ENCODE measurements around the gene SERPINF2.
"Not testable (repeated sequence)": the region's sequence is repeated elsewhere in the genome, so short reads cannot be mapped to it uniquely, and the experiment has no call there.

SERPINF2 gene

DNA sequence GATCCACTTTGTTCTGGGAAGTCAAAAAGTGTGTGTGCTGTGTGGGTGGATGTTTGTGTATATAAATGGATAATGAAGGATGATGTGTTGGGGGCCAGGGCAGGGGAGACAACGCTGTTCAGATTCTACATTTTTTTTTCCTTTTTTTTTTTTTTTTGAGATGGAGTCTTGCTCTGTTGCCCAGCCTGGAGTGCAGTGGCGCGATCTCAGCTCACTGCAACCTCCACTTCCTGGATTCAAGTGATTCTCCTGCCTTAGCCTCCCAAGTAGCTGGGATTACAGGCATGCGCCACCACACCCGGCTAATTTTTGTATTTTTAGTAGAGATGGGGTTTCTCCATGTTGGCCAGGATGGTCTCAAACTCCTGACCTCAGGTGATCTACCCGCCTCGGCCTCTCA is 22.0 kb downstream of the SERPINF2 start:
- WGBS (ENCODE audit: extremely low coverage, insufficient coverage, low lambda C conversion rate), result no CpG with 5 or more reads among the region's 7 CpGs

DNA sequence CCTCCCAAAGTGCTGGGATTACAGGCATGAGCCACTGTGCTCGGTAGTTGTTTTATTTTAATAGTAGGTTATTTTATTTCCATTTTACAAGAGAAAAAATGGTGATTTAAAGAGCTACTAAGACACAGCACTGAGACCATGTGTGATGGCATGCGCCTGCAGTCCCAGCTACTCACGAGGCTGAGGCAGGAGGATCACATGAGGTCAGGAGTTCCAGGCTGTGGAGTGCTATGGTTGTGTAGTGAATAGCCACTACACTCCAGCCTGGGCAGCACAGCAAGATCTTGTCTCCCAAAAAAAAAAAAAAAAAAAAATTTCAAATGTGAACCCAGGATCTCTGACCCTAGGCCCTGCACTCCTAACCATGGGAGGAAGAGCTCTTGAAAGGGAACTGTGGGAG is 22.9 kb downstream of the SERPINF2 start:
- no peak for DNase-seq
- WGBS (ENCODE audit: extremely low coverage, insufficient coverage, low lambda C conversion rate), result no CpG with 5 or more reads among the region's 3 CpGs
- Histone ChIP-seq H3K18ac (ENCODE audit: low read length) (no peak overlapping the region), H3K4ac (ENCODE audit: low read depth, low read length) (no peak overlapping the region), H3K4me3 (ENCODE audit: low read length) (no peak overlapping the region), H4K5ac (ENCODE audit: low read length) (no peak overlapping the region), H3K79me2 (ENCODE audit: control insufficient read depth, insufficient read depth, low read length) (no peaks in the 10 kb centered on the region), H3K4me1 (ENCODE audit: control insufficient read depth, low read depth, low read length) (peaks cover 4% of the 10 kb centered on the region), H3K56ac (ENCODE audit: low read length) (no peak overlapping the region), H3K79me1 (ENCODE audit: low read length) (no peaks in the 10 kb centered on the region), H2BK120ac (ENCODE audit: low read depth, low read length) (no peak overlapping the region), H2BK15ac (replicated peaks; ENCODE audit: low read depth) (no peak overlapping the region), H2BK5ac (ENCODE audit: low read length) (no peak overlapping the region), H3K23ac (ENCODE audit: low read length) (no peak overlapping the region), H3K27ac (ENCODE audit: low read depth, low read length) (no peak overlapping the region), H3K4me2 (ENCODE audit: low read length) (no peak overlapping the region), H4K8ac (ENCODE audit: low read depth, low read length) (no peak overlapping the region), H3K27me3 (ENCODE audit: insufficient read depth, low read length, poor library complexity) (no peaks in the 10 kb centered on the region), H2AK5ac (ENCODE audit: low read length) (no peak overlapping the region), H3K9ac (ENCODE audit: low read length) (no peak overlapping the region), H3K36me3 (ENCODE audit: control insufficient read depth, insufficient read depth, low read length) (no peaks in the 10 kb centered on the region)

More for the DNA sequence above, 22.0 kb downstream of the SERPINF2 start:
- H2BK120ac ChIP-seq (ENCODE audit: low read depth, low read length); H3K27me3 ChIP-seq (ENCODE audit: insufficient read depth, low read length, poor library complexity); DNase-seq; H3K18ac ChIP-seq (ENCODE audit: low read length); H3K79me1 ChIP-seq (ENCODE audit: low read length); H3K56ac ChIP-seq (ENCODE audit: low read length); H3K27ac ChIP-seq (ENCODE audit: low read depth, low read length); H4K5ac ChIP-seq (ENCODE audit: low read length); H3K4ac ChIP-seq (ENCODE audit: low read depth, low read length); H3K79me2 ChIP-seq (ENCODE audit: control insufficient read depth, insufficient read depth, low read length); H3K36me3 ChIP-seq (ENCODE audit: control insufficient read depth, insufficient read depth, low read length); H3K9ac ChIP-seq (ENCODE audit: low read length); H3K4me2 ChIP-seq (ENCODE audit: low read length); H4K8ac ChIP-seq (ENCODE audit: low read depth, low read length); H3K4me3 ChIP-seq (ENCODE audit: low read length); H2BK15ac ChIP-seq (replicated peaks; ENCODE audit: low read depth); H3K4me1 ChIP-seq (ENCODE audit: control insufficient read depth, low read depth, low read length); H2BK5ac ChIP-seq (ENCODE audit: low read length); H2AK5ac ChIP-seq (ENCODE audit: low read length); H3K23ac ChIP-seq (ENCODE audit: low read length): not testable (repeated sequence)

DNA sequence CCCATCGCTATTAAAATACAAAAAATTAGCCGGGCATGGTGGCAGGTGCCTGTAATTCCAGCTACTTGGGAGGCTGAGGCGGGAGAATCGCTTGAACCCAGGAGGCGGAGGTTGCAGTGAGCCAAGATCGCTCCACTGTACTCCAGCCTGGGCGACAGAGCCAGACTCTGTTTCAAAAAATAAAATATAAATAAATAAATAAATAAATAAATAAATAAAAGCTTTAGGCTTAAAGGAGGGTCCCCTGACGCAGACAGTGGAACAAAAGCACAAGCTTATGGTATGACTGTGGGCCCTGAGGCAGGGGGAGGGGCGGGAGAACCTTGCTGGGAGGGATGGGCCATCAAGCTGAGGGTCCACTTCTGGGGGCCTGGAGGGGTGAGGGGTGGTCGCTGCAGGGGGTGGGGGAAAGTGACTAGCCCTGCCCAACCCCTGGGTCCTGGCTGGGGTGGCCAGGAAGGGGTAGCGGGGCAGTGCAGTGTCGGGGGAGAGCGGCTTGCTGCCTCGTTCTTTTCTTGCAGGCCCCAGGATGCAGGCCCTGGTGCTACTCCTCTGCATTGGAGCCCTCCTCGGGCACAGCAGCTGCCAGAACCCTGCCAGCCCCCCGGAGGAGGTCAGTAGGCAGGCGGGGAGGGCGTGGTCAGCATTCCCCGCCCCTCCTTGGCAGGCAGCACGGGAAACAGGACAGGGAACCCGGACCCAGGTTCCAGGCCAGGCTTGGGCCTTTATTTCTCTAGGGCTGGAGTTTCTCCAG is 23.9 kb downstream of the SERPINF2 start:
- H3K79me1 ChIP-seq (ENCODE audit: low read length), result no peaks in the 10 kb centered on the region
- no peaks in the 10 kb centered on the region for H3K36me3 ChIP-seq (ENCODE audit: control insufficient read depth, insufficient read depth, low read length)
- no peak overlapping the region for H4K5ac ChIP-seq (ENCODE audit: low read length)
- H4K8ac ChIP-seq (ENCODE audit: low read depth, low read length), result no peak overlapping the region
- H2BK5ac ChIP-seq (ENCODE audit: low read length), result no peak overlapping the region
- H3K4me1 ChIP-seq (ENCODE audit: control insufficient read depth, low read depth, low read length), result peaks cover 4% of the 10 kb centered on the region
- H3K27ac ChIP-seq (ENCODE audit: low read depth, low read length), result no peak overlapping the region
- DNase-seq, result no peak
- H3K4me2 ChIP-seq (ENCODE audit: low read length), result no peak overlapping the region
- no peaks in the 10 kb centered on the region for H3K79me2 ChIP-seq (ENCODE audit: control insufficient read depth, insufficient read depth, low read length)
- H3K23ac ChIP-seq (ENCODE audit: low read length), result no peak overlapping the region
- no peak overlapping the region for H3K9ac ChIP-seq (ENCODE audit: low read length)
- no peak overlapping the region for H2BK15ac ChIP-seq (replicated peaks; ENCODE audit: low read depth)
- no peak overlapping the region for H3K4me3 ChIP-seq (ENCODE audit: low read length)
- no peak overlapping the region for H3K4ac ChIP-seq (ENCODE audit: low read depth, low read length)
- H2AK5ac ChIP-seq (ENCODE audit: low read length), result no peak overlapping the region
- no peak overlapping the region for H3K56ac ChIP-seq (ENCODE audit: low read length)
- no peaks in the 10 kb centered on the region for H3K27me3 ChIP-seq (ENCODE audit: insufficient read depth, low read length, poor library complexity)
- no peak overlapping the region for H2BK120ac ChIP-seq (ENCODE audit: low read depth, low read length)
- H3K18ac ChIP-seq (ENCODE audit: low read length), result no peak overlapping the region
- no CpG with 5 or more reads among the region's 21 CpGs for WGBS (ENCODE audit: extremely low coverage, insufficient coverage, low lambda C conversion rate)

DNA sequence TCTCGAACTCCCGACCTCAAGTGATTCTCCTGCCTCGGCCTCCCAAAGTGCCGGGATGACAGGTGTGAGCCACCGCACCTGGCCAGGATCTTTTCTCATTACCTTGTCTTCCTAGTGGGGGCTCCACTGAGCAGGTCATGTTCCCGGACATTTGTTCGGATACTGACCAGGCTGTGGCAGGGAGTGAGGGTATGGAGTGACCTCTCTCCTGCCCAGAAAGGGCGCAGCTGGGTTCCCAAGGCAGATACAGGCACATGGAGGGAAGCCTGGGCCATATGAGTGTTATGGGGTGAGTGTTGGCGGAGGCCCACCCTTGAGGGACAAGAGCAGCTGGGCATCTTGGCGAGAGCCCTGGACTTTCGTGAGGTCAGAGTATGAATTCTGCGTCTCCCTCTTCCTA is 24.7 kb downstream of the SERPINF2 start:
- peaks cover 4% of the 10 kb centered on the region for H3K4me1 ChIP-seq (ENCODE audit: control insufficient read depth, low read depth, low read length)
- no peak overlapping the region for H3K18ac ChIP-seq (ENCODE audit: low read length)
- H3K4me3 ChIP-seq (ENCODE audit: low read length), result no peak overlapping the region
- no peak overlapping the region for H3K27ac ChIP-seq (ENCODE audit: low read depth, low read length)
- no peak overlapping the region for H3K23ac ChIP-seq (ENCODE audit: low read length)
- no peaks in the 10 kb centered on the region for H3K79me1 ChIP-seq (ENCODE audit: low read length)
- H2AK5ac ChIP-seq (ENCODE audit: low read length), result no peak overlapping the region
- no peak overlapping the region for H3K4ac ChIP-seq (ENCODE audit: low read depth, low read length)
- H4K5ac ChIP-seq (ENCODE audit: low read length), result no peak overlapping the region
- no peak overlapping the region for H2BK15ac ChIP-seq (replicated peaks; ENCODE audit: low read depth)
- no peaks in the 10 kb centered on the region for H3K27me3 ChIP-seq (ENCODE audit: insufficient read depth, low read length, poor library complexity)
- no peak for DNase-seq
- no peak overlapping the region for H3K4me2 ChIP-seq (ENCODE audit: low read length)
- no peak overlapping the region for H2BK120ac ChIP-seq (ENCODE audit: low read depth, low read length)
- no peaks in the 10 kb centered on the region for H3K36me3 ChIP-seq (ENCODE audit: control insufficient read depth, insufficient read depth, low read length)
- no peaks in the 10 kb centered on the region for H3K79me2 ChIP-seq (ENCODE audit: control insufficient read depth, insufficient read depth, low read length)
- H2BK5ac ChIP-seq (ENCODE audit: low read length), result no peak overlapping the region
- no peak overlapping the region for H4K8ac ChIP-seq (ENCODE audit: low read depth, low read length)
- H3K56ac ChIP-seq (ENCODE audit: low read length), result no peak overlapping the region
- no peak overlapping the region for H3K9ac ChIP-seq (ENCODE audit: low read length)
- no CpG with 5 or more reads among the region's 12 CpGs for WGBS (ENCODE audit: extremely low coverage, insufficient coverage, low lambda C conversion rate)

DNA sequence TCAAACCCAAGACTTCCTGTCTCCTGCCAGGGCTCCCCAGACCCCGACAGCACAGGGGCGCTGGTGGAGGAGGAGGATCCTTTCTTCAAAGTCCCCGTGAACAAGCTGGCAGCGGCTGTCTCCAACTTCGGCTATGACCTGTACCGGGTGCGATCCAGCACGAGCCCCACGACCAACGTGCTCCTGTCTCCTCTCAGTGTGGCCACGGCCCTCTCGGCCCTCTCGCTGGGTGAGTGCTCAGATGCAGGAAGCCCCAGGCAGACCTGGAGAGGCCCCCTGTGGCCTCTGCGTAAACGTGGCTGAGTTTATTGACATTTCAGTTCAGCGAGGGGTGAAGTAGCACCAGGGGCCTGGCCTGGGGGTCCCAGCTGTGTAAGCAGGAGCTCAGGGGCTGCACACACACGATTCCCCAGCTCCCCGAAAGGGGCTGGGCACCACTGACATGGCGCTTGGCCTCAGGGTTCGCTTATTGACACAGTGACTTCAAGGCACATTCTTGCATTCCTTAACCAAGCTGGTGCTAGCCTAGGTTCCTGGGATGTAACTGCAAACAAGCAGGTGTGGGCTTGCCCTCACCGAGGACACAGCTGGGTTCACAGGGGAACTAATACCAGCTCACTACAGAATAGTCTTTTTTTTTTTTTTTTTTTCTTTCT is 27.3 kb downstream of the SERPINF2 start:
- peak overlapping the region; percentile 29 for H3K56ac ChIP-seq (ENCODE audit: low read length)
- H3K79me2 ChIP-seq (ENCODE audit: control insufficient read depth, insufficient read depth, low read length), result no peaks in the 10 kb centered on the region
- no peak overlapping the region for H3K18ac ChIP-seq (ENCODE audit: low read length)
- no peak overlapping the region for H2BK5ac ChIP-seq (ENCODE audit: low read length)
- WGBS (ENCODE audit: extremely low coverage, insufficient coverage, low lambda C conversion rate), result no CpG with 5 or more reads among the region's 21 CpGs
- no peak overlapping the region for H2BK120ac ChIP-seq (ENCODE audit: low read depth, low read length)
- H3K4me2 ChIP-seq (ENCODE audit: low read length), result peak overlapping the region; percentile 16
- no peak overlapping the region for H2BK15ac ChIP-seq (replicated peaks; ENCODE audit: low read depth)
- peak overlapping the region; percentile 0 for H3K9ac ChIP-seq (ENCODE audit: low read length)
- H3K27ac ChIP-seq (ENCODE audit: low read depth, low read length), result no peak overlapping the region
- no peak overlapping the region for H4K8ac ChIP-seq (ENCODE audit: low read depth, low read length)
- H3K36me3 ChIP-seq (ENCODE audit: control insufficient read depth, insufficient read depth, low read length), result no peaks in the 10 kb centered on the region
- no peak overlapping the region for H2AK5ac ChIP-seq (ENCODE audit: low read length)
- no peaks in the 10 kb centered on the region for H3K27me3 ChIP-seq (ENCODE audit: insufficient read depth, low read length, poor library complexity)
- no peak overlapping the region for H4K5ac ChIP-seq (ENCODE audit: low read length)
- H3K4me1 ChIP-seq (ENCODE audit: control insufficient read depth, low read depth, low read length), result no peaks in the 10 kb centered on the region
- no peak overlapping the region for H3K4me3 ChIP-seq (ENCODE audit: low read length)
- no peaks in the 10 kb centered on the region for H3K79me1 ChIP-seq (ENCODE audit: low read length)
- H3K4ac ChIP-seq (ENCODE audit: low read depth, low read length), result no peak overlapping the region
- peak overlapping the region; percentile 31 for H3K23ac ChIP-seq (ENCODE audit: low read length)
- peak; percentile 92 for DNase-seq

Measured in mesendoderm (in vitro differentiated cells).